GM12878 (cell line): ENCODE data around the gene SMAD2. TPM values are rescaled to one million over a fixed set of nuclear protein-coding genes. Genes with fewer than 3 reads are reported as not detected.

Experiments
- ATAC-seq: fragments of 200-7000 bp; cut with Tn5 transposase; 3 replicates; pipeline ENCODE4 v1.9.1; 2020; ENCODE audit warnings: mild to moderate bottlenecking, moderate library complexity
- BruUV-seq: library from RNA; stranded (reverse); fragments of 400-500 nt; replicated peaks from 2 replicates; lab custom pipeline; 2021; lab: Mats Ljungman, UMichigan
- CTCF ChIA-PET: fragments of 300-600 bp; sonication (Branson Sonifier 250); formaldehyde crosslinking; extraction: SDS; loops from one replicate; lab custom pipeline; 2021; ENCODE audit warnings: inconsistent platforms; lab: Yijun Ruan, JAX
- POLR2A ChIA-PET: fragments of 350-600 bp; formaldehyde crosslinking; extraction: SDS; loops from one replicate; lab custom pipeline; 2021; ENCODE audit warnings: inconsistent platforms; lab: Charles Lee
- RAD21 ChIA-PET: fragments of 300-600 bp; sonication (Branson Sonifier 250); formaldehyde crosslinking; loops from one replicate; lab custom pipeline; 2023; ENCODE audit warnings: antibody characterized with exemption; ENCODE audit not compliant: unreplicated experiment; lab: Charles Lee
- SMC1A ChIA-PET: fragments of 300-600 bp; sonication (Branson Sonifier 250); formaldehyde crosslinking; loops from one replicate; lab custom pipeline; 2023; ENCODE audit not compliant: unreplicated experiment, uncharacterized antibody; lab: Charles Lee
- DNase-seq: peaks from one replicate; pipeline ENCODE4 v3.0.0-alpha.2; 2011; ENCODE audit warnings: low read depth, low spot score
- FAIRE-seq: peaks from 3 replicates; lab custom pipeline; 2011; peaks lifted over from hg19 to GRCh38; lab: Jason Lieb, UNC
- H2AFZ ChIP-seq: 2 replicates; pipeline ENCODE4 v1.6.0; 2011; ENCODE audit warnings: low read depth, low read length, control low read depth; ENCODE audit not compliant: control insufficient read depth
- H3K27ac ChIP-seq: 2 replicates; pipeline ENCODE4 v1.5.1; 2011; ENCODE audit warnings: control low read depth; ENCODE audit not compliant: control insufficient read depth, insufficient read depth
- H3K27me3 ChIP-seq, 2 experiments: replicated peaks in 1 of 2; 2 replicates each; pipeline versions ENCODE4 v1.6.0 to v1.6.1; 2011; ENCODE audit warnings: low read length in 1 of 2; ENCODE audit not compliant: control insufficient read depth in 2 of 2, insufficient read depth in 2 of 2
- H3K36me3 ChIP-seq, 2 experiments: 2 replicates each; pipeline ENCODE4 v1.5.1; 2011; ENCODE audit warnings: low read length in 1 of 2; ENCODE audit not compliant: control insufficient read depth in 2 of 2, insufficient read depth in 2 of 2
- H3K4me1 ChIP-seq: 2 replicates; pipeline ENCODE4 v1.6.1; 2011; ENCODE audit warnings: mild to moderate bottlenecking, low read length, moderate library complexity, mixed read lengths; ENCODE audit not compliant: control insufficient read depth, insufficient read depth
- H3K4me2 ChIP-seq: 2 replicates; pipeline ENCODE4 v1.6.0; 2011; ENCODE audit warnings: control low read depth; ENCODE audit not compliant: control insufficient read depth, insufficient read depth
- H3K4me3 ChIP-seq: fragments of 200-600 bp; sonication (generic); 2 replicates; pipeline ENCODE4 v1.5.1; 2016
- H3K79me2 ChIP-seq: 2 replicates; pipeline ENCODE4 v1.6.0; 2011; ENCODE audit warnings: low read length; ENCODE audit not compliant: control insufficient read depth, insufficient read depth
- H3K9ac ChIP-seq: 2 replicates; pipeline ENCODE4 v1.8.0; 2011; ENCODE audit warnings: low read length, control low read depth, mixed read lengths; ENCODE audit not compliant: control insufficient read depth, insufficient read depth
- H3K9me3 ChIP-seq: replicated peaks from 3 replicates; pipeline ENCODE4 v1.5.1; 2011; ENCODE audit warnings: mild to moderate bottlenecking, low read length; ENCODE audit not compliant: control insufficient read depth, insufficient read depth
- H4K20me1 ChIP-seq: 2 replicates; pipeline ENCODE4 v1.6.0; 2011; ENCODE audit not compliant: control insufficient read depth, insufficient read depth
- BHLHE40 ChIP-seq, 2 experiments: fragments of 450-650 bp in 1 of 2; IDR thresholded peaks; 2 replicates each; pipeline ENCODE4 v1.6.1; 2011 to 2017; ENCODE audit warnings: low read depth in 2 of 2, borderline replicate concordance in 1 of 2, improper control_type of control experiment in 1 of 2, low read length in 1 of 2, mild to moderate bottlenecking in 1 of 2
- CHD1 ChIP-seq: IDR thresholded peaks from 2 replicates; pipeline ENCODE4 v1.6.1; 2012; ENCODE audit warnings: low read depth, low read length, improper control_type of control experiment
- CREM ChIP-seq: IDR thresholded peaks from 2 replicates; pipeline ENCODE4 v1.6.1; 2014; ENCODE audit warnings: antibody characterized with exemption, low read depth
- ESRRA ChIP-seq: IDR thresholded peaks from 2 replicates; pipeline ENCODE4 v1.6.1; 2012; ENCODE audit warnings: mild to moderate bottlenecking, low read length, improper control_type of control experiment
- ETV6 ChIP-seq, 2 experiments: fragments of 450-650 bp in 1 of 2; IDR thresholded peaks in 1 of 2; conservative IDR thresholded peaks in 1 of 2; 2 replicates each; pipeline ENCODE4 v1.6.1; 2014; ENCODE audit warnings: antibody characterized with exemption in 1 of 2, borderline replicate concordance in 1 of 2, low read depth in 1 of 2, mild to moderate bottlenecking in 1 of 2, moderate library complexity in 1 of 2
- GABPA ChIP-seq: IDR thresholded peaks from 2 replicates; pipeline ENCODE4 v1.6.1; 2014; ENCODE audit warnings: antibody characterized with exemption, low read depth, mild to moderate bottlenecking, inconsistent platforms
- IRF4 ChIP-seq: IDR thresholded peaks from 2 replicates; pipeline ENCODE4 v1.6.1; 2011; ENCODE audit warnings: low read depth, low read length
- MYB ChIP-seq: fragments of 150-350 bp; IDR thresholded peaks from 2 replicates; pipeline ENCODE4 v1.6.1; 2014; ENCODE audit warnings: mild to moderate bottlenecking, low read depth, low read length, borderline replicate concordance
- NFYA ChIP-seq: IDR thresholded peaks from 2 replicates; pipeline ENCODE4 v1.6.1; 2011; ENCODE audit warnings: low read depth, mild to moderate bottlenecking, low read length, improper control_type of control experiment, borderline replicate concordance
- PAX5 ChIP-seq: IDR thresholded peaks from 2 replicates; pipeline ENCODE4 v1.6.1; 2011; ENCODE audit warnings: low read depth, low read length, borderline replicate concordance
- PAX8 ChIP-seq: fragments of 450-650 bp; IDR thresholded peaks from 2 replicates; pipeline ENCODE4 v1.6.1; 2017; ENCODE audit warnings: mild to moderate bottlenecking, moderate library complexity
- PRDM15 ChIP-seq: fragments of 450-650 bp; formaldehyde crosslinking; IDR thresholded peaks from 2 replicates; pipeline ENCODE4 v1.4.0; 2020; ENCODE audit warnings: mild to moderate bottlenecking, moderate library complexity
- SIN3A ChIP-seq: IDR thresholded peaks from 2 replicates; pipeline ENCODE4 v1.6.1; 2012; ENCODE audit warnings: low read depth, low read length, improper control_type of control experiment
- SRF ChIP-seq, 2 experiments: IDR thresholded peaks; 2 replicates each; pipeline ENCODE4 v1.6.1; 2011; ENCODE audit warnings: low read depth in 2 of 2, low read length in 2 of 2, mild to moderate bottlenecking in 1 of 2, moderate library complexity in 1 of 2
- TAF1 ChIP-seq: IDR thresholded peaks from 2 replicates; pipeline ENCODE4 v1.6.1; 2011; ENCODE audit warnings: mild to moderate bottlenecking, low read depth, low read length, borderline replicate concordance
- USF2 ChIP-seq: IDR thresholded peaks from 2 replicates; pipeline ENCODE4 v1.6.1; 2011; ENCODE audit warnings: low read depth, low read length, improper control_type of control experiment, borderline replicate concordance
- ZBED1 ChIP-seq: IDR thresholded peaks from 2 replicates; pipeline ENCODE4 v1.6.1; 2016; ENCODE audit warnings: borderline replicate concordance
- ZBTB11 ChIP-seq: fragments of 450-650 bp; formaldehyde crosslinking; IDR thresholded peaks from 2 replicates; pipeline ENCODE4 v1.5.0; 2022; ENCODE audit warnings: mild to moderate bottlenecking, missing genetic modification characterization
- WGBS: methylation state at CpG from one replicate; pipeline ENCODE4 v1.1.6; 2016; ENCODE audit warnings: low lambda C conversion rate; ENCODE audit not compliant: insufficient replicate concordance, insufficient coverage; ENCODE audit errors: missing lambda C conversion rate; 5-methylcytosine and 5-hydroxymethylcytosine counted together
- in situ Hi-C: fragments of 300-500 bp; cut with MboI; formaldehyde crosslinking; loops from 9 replicates; pipeline ENCODE4 v1.14.3; 2018; ENCODE audit warnings: mixed read lengths
- intact Hi-C: fragments of 100-400 bp; cut with micrococcal nuclease; formaldehyde crosslinking; loops from one replicate; pipeline ENCODE4 v1.14.2; 2022; ENCODE audit not compliant: unreplicated experiment
- polyA plus RNA-seq, 11 experiments: library from polyadenylated mRNA; depleted of rRNA in 4 of 11; unstranded in 6 of 11; stranded (reverse) in 5 of 11; fragments of >200 nt; fragmentation: Nextera tagmentation in 4 of 11; fragmentation: Illumina TruSeq in 1 of 11; extraction: Ambion mirVana in 4 of 11; extraction: Trizol in 1 of 11; gene quantifications; 1 replicate in 1 of 11; 2 replicates in 10 of 11; pipeline versions ENCODE4 v1.2.1 to v1.2.3, GENCODE V29; 2011 to 2016; ENCODE audit warnings: inconsistent platforms in 2 of 11, missing spikeins in 2 of 11, low read depth in 1 of 11
- total RNA-seq, 4 experiments: library from RNA; depleted of rRNA in 3 of 4; stranded (reverse); fragments of >200 nt in 3 of 4; fragmentation: Illumina TruSeq in 1 of 4; extraction: Trizol in 1 of 4; gene quantifications; 2 replicates each; pipeline versions ENCODE4 v1.2.1 to v1.2.3, GENCODE V29; 2013 to 2021

Gene SMAD2
- total and polyA plus RNA-seq, 10 of the 15 experiments (the other 5 are each of a cell fraction or from before 2014, with no cell fraction given): 28.8 to 111 (median 65.8) TPM

- in situ Hi-C loops: no loop called here
- no peak for FAIRE-seq
- no peak for TF ChIP-seq ZBED1
- TF ChIP-seq SIN3A: no peak
- TF ChIP-seq BHLHE40 (IDR thresholded peaks at IDR 0.05; ENCODE audit: borderline replicate concordance in 1 of 2, low read depth in 2 of 2, low read length in 1 of 2): no peak
- no peak for TF ChIP-seq MYB
- no peak for TF ChIP-seq CHD1
- TF ChIP-seq PAX5: no peak
- TF ChIP-seq ESRRA: no peak
- TF ChIP-seq CREM: no peak
- TF ChIP-seq TAF1: no peak
- TF ChIP-seq GABPA: no peak
- no peak for TF ChIP-seq SRF (IDR thresholded peaks at IDR 0.05; ENCODE audit: low read depth in 2 of 2, low read length in 2 of 2)
- no peak for TF ChIP-seq NFYA
- no peak for TF ChIP-seq ZBTB11 (CRISPR knock-in tag)
- TF ChIP-seq PAX8: no peak
- TF ChIP-seq ETV6 (conservative IDR thresholded peaks at IDR 0.05 in 1 of 2, IDR thresholded peaks at IDR 0.05 in 1 of 2; ENCODE audit: borderline replicate concordance in 1 of 2, low read depth in 1 of 2): no peak
- no peak for TF ChIP-seq IRF4
- no peak for TF ChIP-seq USF2
- no peak for TF ChIP-seq PRDM15
- TF ChIP-seq, all 136 proteins: peak for 0
- no peaks in the 10 kb centered on the region for H3K4me1 ChIP-seq
- H3K36me3 ChIP-seq: peaks cover 3 to 16% of the 10 kb centered on the region in 2 experiments; a peak in 2 of 4 replicates
- no peak overlapping the region for H3K27ac ChIP-seq
- POLR2A ChIA-PET: no interaction called here
- H3K9ac ChIP-seq: no peak overlapping the region
- RAD21 ChIA-PET: no interaction called here
- H4K20me1 ChIP-seq: no peaks in the 10 kb centered on the region
- no peak overlapping the region for H2AFZ ChIP-seq
- no peaks in the 10 kb centered on the region for H3K9me3 ChIP-seq
- no TSS peak for BruUV-seq
- SMC1A ChIA-PET: interaction anchor here (1.2 to 2.1 kb wide), 2 partner anchors 10 to 17 kb away, joined by 3 to 5 read pairs; no protein-coding TSS in a partner anchor
- peaks cover 3% of the 10 kb centered on the region for H3K79me2 ChIP-seq
- DNase-seq (no peak), ATAC-seq (no peak)
- H3K27me3 ChIP-seq: no peaks in the 10 kb centered on the region
- no peak overlapping the region for H3K4me2 ChIP-seq
- intact Hi-C loops: no loop called here
- H3K4me3 ChIP-seq: no peak overlapping the region
- WGBS: 92% methylated on average over 1 of the region's 1 CpG
- CTCF ChIA-PET: no interaction called here
Measured at GRCh38 chr18:47882641-47883040, 47.8 kb downstream of the SMAD2 start.
